Prostate gland (tissue), 2 donors: Measurements from ENCODE around the gene ABHD10. TPM values are rescaled to one million over a fixed set of nuclear protein-coding genes. Genes with fewer than 3 reads are reported as not detected.

ENCODE experiments used
- DNase-seq: peaks from one replicate; pipeline ENCODE4 v3.0.0-alpha.2; 2019; ENCODE audit warnings: low spot score
- H3K27ac ChIP-seq, 2 donors: fragments of 200-600 bp; sonication (generic); 2 replicates each; pipeline ENCODE4 v1.5.1; 2017 to 2019
- H3K27me3 ChIP-seq: fragments of 200-600 bp; sonication (generic); replicated peaks from 2 replicates; pipeline ENCODE4 v1.5.1; 2019; ENCODE audit not compliant: insufficient read depth
- H3K36me3 ChIP-seq, 2 donors: fragments of 200-600 bp; sonication (generic); 1 replicate in 1 of 2; 2 replicates in 1 of 2; pipeline versions ENCODE4 v1.5.1 to v1.8.1; 2017 to 2019
- H3K4me1 ChIP-seq: fragments of 200-600 bp; sonication (generic); replicated peaks from 2 replicates; pipeline ENCODE4 v1.5.1; 2019
- H3K4me3 ChIP-seq, 2 donors: fragments of 200-600 bp; sonication (generic); 2 replicates each; pipeline ENCODE4 v1.5.1; 2017 to 2019
- H3K9me3 ChIP-seq: fragments of 200-600 bp; sonication (generic); 2 replicates; pipeline ENCODE4 v1.5.1; 2017
- POLR2A ChIP-seq: fragments of 450-650 bp; IDR thresholded peaks from one replicate; pipeline ENCODE4 v1.6.1; 2016; ENCODE audit warnings: antibody characterized with exemption, mild to moderate bottlenecking
- POLR2AphosphoS5 ChIP-seq: sonication (generic); formaldehyde crosslinking; IDR thresholded peaks from one replicate; pipeline ENCODE4 v1.6.1; 2017; ENCODE audit warnings: antibody characterized with exemption
- WGBS: methylation state at CpG from one replicate; pipeline ENCODE4 v1.1.5; 2018; 5-methylcytosine and 5-hydroxymethylcytosine counted together
- intact Hi-C: fragments of 100-400 bp; cut with DNase I; formaldehyde crosslinking; loops from one replicate; pipeline ENCODE4 v1.14.2; 2022
- total RNA-seq, 2 donors: library from RNA; depleted of rRNA; stranded (reverse); fragments of >200 nt; gene quantifications; one replicate each; pipeline ENCODE4 v1.1.0, GENCODE V29; 2016
- TF ChIP-seq, protein P1 (sequence below), 4 experiments: fragments of 200-600 bp in 2 of 4; fragments of 450-650 bp in 2 of 4; sonication (generic) in 2 of 4; IDR thresholded peaks; 1 replicate in 3 of 4; 2 replicates in 1 of 4; pipeline ENCODE4 v1.5.1; 2016 to 2019; ENCODE audit warnings: antibody characterized with exemption in 4 of 4, mild to moderate bottlenecking in 2 of 4, moderate library complexity in 2 of 4

The ABHD10 gene
- total RNA-seq, 2 donors from 2014 or later, result 36.3 to 40.1 TPM

DNA sequence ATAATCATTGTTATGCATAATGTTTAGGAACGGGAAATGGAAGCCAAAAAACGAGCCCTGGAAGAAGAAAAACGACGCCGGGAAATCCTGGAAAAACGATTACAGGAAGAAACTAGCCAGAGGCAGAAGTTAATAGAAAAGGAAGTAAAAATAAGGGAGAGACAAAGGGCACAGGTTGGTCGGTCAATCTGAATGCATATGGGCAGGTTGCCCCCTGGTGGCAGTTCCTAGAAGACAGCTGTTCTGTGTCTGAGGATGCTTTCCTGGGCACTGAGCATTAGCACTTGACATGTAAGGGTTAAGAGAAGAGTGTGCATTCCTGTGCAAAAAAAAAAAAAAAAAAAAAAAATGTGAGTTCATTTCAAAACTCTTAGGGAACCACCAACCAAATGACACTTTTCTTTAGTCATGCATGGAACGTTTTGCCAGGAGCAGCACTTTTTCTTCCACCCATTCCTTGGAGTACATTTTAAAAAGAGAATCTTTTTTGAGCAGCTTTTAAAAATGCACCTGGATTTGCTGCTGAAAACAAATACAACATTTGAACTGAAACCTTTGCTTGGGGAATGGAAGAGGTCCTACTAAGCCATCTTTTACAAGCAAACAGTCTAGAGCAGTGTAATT lies 11.1 kb upstream of the ABHD10 start:
- no peaks in the 10 kb centered on the region for H3K9me3 ChIP-seq
- H3K4me3 ChIP-seq, result no peak overlapping the region
- peak; percentile 82 for DNase-seq
- H3K36me3 ChIP-seq, result no peaks in the 10 kb centered on the region
- H3K27ac ChIP-seq, result no peak overlapping the region
- WGBS, result 10% methylated on average over 8 of the region's 8 CpGs
- H3K4me1 ChIP-seq, result no peaks in the 10 kb centered on the region
- H3K27me3 ChIP-seq, result no peaks in the 10 kb centered on the region
- TF ChIP-seq, protein P1, sequence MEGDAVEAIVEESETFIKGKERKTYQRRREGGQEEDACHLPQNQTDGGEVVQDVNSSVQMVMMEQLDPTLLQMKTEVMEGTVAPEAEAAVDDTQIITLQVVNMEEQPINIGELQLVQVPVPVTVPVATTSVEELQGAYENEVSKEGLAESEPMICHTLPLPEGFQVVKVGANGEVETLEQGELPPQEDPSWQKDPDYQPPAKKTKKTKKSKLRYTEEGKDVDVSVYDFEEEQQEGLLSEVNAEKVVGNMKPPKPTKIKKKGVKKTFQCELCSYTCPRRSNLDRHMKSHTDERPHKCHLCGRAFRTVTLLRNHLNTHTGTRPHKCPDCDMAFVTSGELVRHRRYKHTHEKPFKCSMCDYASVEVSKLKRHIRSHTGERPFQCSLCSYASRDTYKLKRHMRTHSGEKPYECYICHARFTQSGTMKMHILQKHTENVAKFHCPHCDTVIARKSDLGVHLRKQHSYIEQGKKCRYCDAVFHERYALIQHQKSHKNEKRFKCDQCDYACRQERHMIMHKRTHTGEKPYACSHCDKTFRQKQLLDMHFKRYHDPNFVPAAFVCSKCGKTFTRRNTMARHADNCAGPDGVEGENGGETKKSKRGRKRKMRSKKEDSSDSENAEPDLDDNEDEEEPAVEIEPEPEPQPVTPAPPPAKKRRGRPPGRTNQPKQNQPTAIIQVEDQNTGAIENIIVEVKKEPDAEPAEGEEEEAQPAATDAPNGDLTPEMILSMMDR (IDR thresholded peaks at IDR 0.05), result peak; percentile 82 to 89 (median 86)
- no peak for TF ChIP-seq POLR2A
- peak; percentile 53 for TF ChIP-seq POLR2AphosphoS5
- intact Hi-C loops, result loop anchor here (2.0 kb wide), 2 partner anchors 107 to 251 kb away; no protein-coding TSS in a partner anchor

DNA sequence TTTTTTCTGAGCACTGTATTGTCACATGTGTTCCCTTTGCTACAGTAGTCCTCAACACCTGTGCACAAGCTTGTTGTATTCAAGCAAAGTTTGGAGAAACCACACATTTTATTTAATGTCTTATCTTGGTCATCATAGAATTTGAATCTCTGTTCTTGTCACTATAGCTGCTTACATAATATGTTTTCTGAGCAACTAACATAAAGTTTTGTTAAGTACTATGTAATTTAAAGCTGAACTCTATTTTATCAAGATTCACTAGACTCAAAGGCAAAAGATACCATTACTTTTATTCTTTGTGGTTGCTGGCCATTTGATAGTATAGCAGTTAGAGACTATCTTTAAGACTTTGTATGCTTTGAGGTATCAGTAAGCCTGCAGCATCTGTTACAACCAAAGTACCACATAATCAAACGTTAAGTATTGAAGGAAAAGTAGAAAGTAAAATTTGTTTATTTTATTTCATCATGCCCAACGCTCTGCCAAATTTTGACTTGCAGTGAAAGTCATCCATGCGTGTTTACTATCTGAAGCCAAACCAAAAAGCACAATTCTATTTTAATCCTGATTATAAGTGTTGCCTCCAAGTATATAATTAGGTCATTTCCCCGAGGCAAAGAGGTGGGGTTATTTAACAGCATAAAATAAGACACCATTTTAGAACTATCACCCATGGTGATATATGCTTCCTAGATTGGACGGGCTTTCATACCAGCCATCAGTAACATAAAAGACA lies 10.3 kb upstream of the ABHD10 start:
- no peaks in the 10 kb centered on the region for H3K27me3 ChIP-seq
- H3K9me3 ChIP-seq, result no peaks in the 10 kb centered on the region
- 31% methylated on average over 5 of the region's 5 CpGs for WGBS
- no peak for DNase-seq
- intact Hi-C loops, result no loop called here
- no peaks in the 10 kb centered on the region for H3K36me3 ChIP-seq
- no peak for TF ChIP-seq POLR2AphosphoS5
- TF ChIP-seq, protein P1 (IDR thresholded peaks at IDR 0.05), result no peak
- TF ChIP-seq POLR2A, result no peak
- no peak overlapping the region for H3K27ac ChIP-seq
- H3K4me3 ChIP-seq, result no peak overlapping the region
- no peaks in the 10 kb centered on the region for H3K4me1 ChIP-seq

DNA sequence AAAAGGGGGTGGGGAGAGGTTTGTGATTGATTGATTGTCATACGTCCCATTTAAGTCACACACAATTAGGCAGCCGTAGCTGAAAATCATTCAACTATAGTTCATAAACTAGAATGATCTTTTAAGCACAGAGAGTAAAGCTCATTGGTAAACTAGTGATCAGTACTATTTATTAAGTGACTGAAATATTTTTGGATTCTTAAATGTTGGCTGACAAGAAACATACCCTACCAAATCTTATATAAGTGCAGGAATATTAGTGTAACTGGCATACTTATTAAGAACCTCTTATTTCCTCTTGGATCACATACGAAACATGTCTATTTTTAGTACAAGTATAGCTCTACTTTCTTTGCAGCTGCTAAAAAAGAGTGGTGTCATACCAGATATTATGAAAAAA lies 8.4 kb upstream of the ABHD10 start:
- Histone ChIP-seq H3K27me3 (no peaks in the 10 kb centered on the region), H3K9me3 (no peaks in the 10 kb centered on the region), H3K36me3 (no peaks in the 10 kb centered on the region), H3K4me3 (no peak overlapping the region), H3K27ac (no peak overlapping the region), H3K4me1 (no peaks in the 10 kb centered on the region)
- TF ChIP-seq, protein P1 (IDR thresholded peaks at IDR 0.05), result no peak
- TF ChIP-seq POLR2A (no peak), POLR2AphosphoS5 (no peak)
- intact Hi-C loops, result no loop called here
- DNase-seq, result no peak
- 91% methylated on average over 3 of the region's 3 CpGs for WGBS

DNA sequence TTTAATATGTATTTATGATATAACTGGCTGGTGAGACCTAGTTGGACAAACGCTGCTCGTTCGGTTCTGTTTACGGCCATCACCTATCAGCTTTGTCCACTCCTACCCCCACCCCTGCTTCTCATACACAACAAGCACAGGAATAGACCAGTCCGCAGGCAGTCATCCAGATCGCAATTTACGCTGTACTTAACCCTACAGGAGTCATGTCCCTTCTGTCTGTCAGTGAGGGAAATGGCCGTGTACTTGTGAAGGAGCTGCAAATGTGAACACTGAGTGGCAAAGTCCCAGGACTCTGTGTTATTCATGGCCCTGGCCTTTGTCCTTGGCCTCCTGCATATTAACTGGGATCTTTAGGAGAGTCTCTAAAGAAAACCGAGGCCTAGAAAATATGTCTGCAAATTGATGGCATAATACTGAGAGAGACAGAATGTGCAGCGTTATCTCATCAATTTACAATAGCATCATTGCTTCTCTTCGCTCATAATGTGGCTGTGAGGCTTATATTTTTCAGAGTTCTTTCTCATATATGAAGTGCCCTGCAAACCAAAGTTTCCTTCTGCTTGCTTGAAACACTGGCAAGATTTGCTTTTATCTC lies 7.2 kb upstream of the ABHD10 start:
- no peak for TF ChIP-seq POLR2AphosphoS5
- TF ChIP-seq POLR2A, result no peak
- TF ChIP-seq, protein P1 (IDR thresholded peaks at IDR 0.05), result no peak
- DNase-seq, result no peak
- H3K27me3 ChIP-seq, result no peaks in the 10 kb centered on the region
- H3K4me3 ChIP-seq, result no peak overlapping the region
- WGBS, result 72% methylated on average over 11 of the region's 11 CpGs
- H3K36me3 ChIP-seq, result no peaks in the 10 kb centered on the region
- no peaks in the 10 kb centered on the region for H3K4me1 ChIP-seq
- intact Hi-C loops, result no loop called here
- H3K27ac ChIP-seq, result no peak overlapping the region
- no peaks in the 10 kb centered on the region for H3K9me3 ChIP-seq
